AG09319 (cell line): Measurements from ENCODE around the gene SCN2A.

ENCODE experiments used
- DNase-seq: peaks from one replicate; pipeline ENCODE4 v3.0.0-alpha.2; 2010; ENCODE audit warnings: low read depth; ENCODE audit errors: extremely low read depth
- CTCF ChIP-seq: IDR thresholded peaks from 2 replicates; pipeline ENCODE4 v1.5.1; 2011; ENCODE audit warnings: low read depth, mild to moderate bottlenecking, inconsistent platforms, low read length, moderate library complexity

SCN2A gene

GRCh38 chr2:165202239-165202638 is 37.0 kb upstream of the SCN2A start:
- no peak for DNase-seq
- TF ChIP-seq CTCF: no peak

GRCh38 chr2:165203689-165204559 is 35.3 kb upstream of the SCN2A start, which contains the start of gene SCN3A:
SCN3A (minus strand) TSS chr2:165204050; CDS start chr2:165176394, 27,656 bp downstream.
- DNase-seq: no peak

GRCh38 chr2:165205865-165206264 is 33.3 kb upstream of the SCN2A start:
- no peak for TF ChIP-seq CTCF
- no peak for DNase-seq

More at GRCh38 chr2:165203689-165204559, 35.3 kb upstream of the SCN2A start, which contains the start of gene SCN3A:
- TF ChIP-seq CTCF: peak; percentile 80

- TF ChIP-seq CTCF: no peak
Observed at GRCh38 chr2:165208094-165208493, 31.1 kb upstream of the SCN2A start.

GRCh38 chr2:165214093-165214492 is 25.1 kb upstream of the SCN2A start:
- DNase-seq: no peak
- TF ChIP-seq CTCF: no peak

More at GRCh38 chr2:165208094-165208493, 31.1 kb upstream of the SCN2A start:
- DNase-seq: no peak

GRCh38 chr2:165219481-165219880 is 19.7 kb upstream of the SCN2A start:
- DNase-seq: no peak
- TF ChIP-seq CTCF: no peak

GRCh38 chr2:165224941-165225340 is 14.3 kb upstream of the SCN2A start:
- no peak for DNase-seq

More at GRCh38 chr2:165224941-165225340, 14.3 kb upstream of the SCN2A start:
- no peak for TF ChIP-seq CTCF
